LNCAP (cell line): Measurements from ENCODE around the gene PPL.

Experiments used
- CTCF ChIP-seq: fragments of 450-650 bp; IDR thresholded peaks from 2 replicates; pipeline ENCODE4 v1.5.1; 2017; ENCODE audit warnings: mild to moderate bottlenecking

Gene PPL

DNA sequence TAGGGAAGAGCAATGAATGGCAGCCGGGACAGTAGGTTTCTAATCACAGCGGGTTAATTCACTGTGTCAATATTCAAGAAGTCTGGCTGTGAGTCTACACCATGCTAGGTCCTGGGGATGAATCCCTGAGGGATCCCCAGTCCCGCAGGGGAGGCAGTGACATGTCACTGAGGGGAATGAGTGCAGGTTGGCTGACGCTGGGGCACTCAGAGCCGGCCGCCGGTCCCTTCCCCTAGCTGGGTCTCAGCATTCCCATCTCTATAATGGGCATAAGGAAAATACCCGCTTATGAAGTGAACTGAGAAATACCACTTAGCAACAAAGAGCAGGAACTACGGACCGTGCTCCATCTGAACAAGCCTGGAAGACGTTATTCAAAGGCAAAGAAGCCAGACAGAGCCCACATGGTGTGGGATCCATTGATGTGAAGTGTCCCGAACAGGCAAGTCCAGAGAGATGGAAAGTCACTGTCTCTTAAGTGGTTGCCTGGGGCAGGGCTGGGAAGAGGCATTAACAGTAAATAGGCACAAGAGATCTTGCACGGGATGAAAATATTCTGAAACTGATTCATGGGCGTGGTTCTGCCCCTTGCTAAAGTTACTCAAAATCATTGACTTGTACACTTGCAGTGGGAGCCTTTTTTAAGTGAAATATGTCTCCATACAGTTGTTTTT is 31.9 kb downstream of the PPL start:
- no peak for TF ChIP-seq CTCF

GRCh38 chr16:4904108-4904941 is 32.6 kb downstream of the PPL start:
- TF ChIP-seq CTCF, result no peak

- TF ChIP-seq CTCF, result no peak
These were observed 34.9 kb downstream of the PPL start for GRCh38 chr16:4902038-4902437.

DNA sequence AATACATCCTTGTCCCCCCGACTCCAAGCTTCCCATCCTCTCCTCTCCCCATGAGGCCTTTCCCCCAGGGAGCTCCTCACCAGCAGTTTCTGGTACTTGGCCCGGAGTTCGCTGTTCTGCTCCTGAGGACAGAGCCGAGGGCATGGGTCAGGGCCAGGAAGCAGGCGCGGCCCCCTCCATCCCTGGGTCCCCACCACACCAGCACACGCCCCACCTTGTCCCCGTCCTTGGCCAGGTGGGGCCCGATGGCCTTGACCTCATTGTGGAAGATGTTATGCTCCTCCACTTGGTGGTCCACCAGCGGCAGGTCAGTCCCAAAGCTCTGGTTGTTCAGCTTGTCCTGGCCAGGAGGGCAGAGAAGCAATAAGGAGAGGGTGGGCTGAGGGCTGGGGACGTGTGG is 36.2 kb downstream of the PPL start:
- no peak for TF ChIP-seq CTCF

- TF ChIP-seq CTCF, result no peak
These were observed 36.9 kb downstream of the PPL start for GRCh38 chr16:4900036-4900435.

GRCh38 chr16:4899474-4899846 is 37.5 kb downstream of the PPL start:
- no peak for TF ChIP-seq CTCF

DNA sequence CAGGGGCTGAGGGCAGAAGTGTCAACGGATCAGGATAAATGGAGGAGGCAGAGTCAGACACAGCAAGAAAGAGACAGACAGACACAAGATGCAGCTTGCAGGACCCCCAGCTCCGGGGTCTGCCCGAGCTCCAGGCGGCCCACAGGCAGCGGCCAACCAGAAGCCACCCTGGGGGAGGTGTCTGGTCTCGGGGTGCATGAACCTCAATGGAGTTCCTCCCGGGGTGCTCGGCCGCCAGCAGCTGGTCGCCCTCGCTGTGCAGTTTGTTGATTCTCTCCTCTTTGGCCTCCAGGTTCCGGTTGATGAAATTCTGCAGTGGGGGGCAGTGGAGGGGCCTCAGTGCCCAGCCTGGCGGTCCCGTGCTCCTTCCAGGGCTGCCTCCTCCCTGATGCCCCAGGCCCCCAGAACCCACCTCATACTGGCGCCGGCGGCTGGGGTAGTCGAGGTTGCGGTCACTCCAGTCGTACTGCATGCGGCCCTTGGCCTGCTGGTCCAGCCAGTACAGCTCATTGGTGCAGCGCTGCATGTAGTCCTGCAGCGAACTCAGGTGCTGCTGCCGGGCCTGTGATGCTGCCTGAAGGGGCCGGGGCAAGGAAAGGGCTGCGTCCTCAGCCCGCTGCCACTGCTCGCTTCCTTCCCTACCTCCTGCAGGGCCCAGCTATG is 38.0 kb downstream of the PPL start:
- TF ChIP-seq CTCF, result no peak
